Measurements from ENCODE around the gene RELB.

RELB gene

DNA sequence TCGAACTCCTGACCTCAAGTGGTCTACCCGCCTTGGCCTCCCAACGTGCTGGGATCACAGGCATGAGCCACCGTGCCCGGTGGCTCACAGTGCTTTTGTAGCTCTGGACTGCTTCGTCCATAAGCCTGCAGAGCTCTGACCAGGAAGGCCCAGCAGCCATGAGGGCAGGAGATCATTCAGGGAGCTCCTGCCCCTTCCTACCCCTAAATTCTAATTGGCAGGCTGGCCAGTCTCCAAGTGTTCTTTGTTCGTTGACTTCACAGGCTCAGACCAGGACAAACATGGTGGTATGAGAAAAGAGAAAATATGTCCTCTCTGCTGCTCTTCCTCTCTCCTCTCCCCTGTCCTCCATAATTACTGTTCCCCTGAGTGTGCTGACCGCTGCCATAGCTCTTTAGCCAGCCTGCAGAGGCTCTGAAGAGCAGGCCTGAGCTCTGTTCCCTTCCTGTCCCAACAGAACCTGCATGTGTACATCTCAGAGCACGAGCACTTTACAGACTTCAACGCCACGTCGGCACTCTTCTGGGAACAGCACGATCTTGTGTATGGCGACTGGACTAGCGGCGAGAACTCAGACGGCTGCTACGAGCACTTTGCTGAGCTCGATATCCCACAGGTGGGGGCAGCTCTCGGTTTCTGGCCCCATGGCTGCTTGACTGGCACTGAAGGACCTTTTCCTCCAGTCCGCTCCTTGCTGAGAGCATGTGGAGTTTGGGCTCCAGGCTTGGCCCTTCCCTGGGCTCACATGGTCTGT is 27.1 kb upstream of the RELB start:
- no peak for TF ChIP-seq CTCF (IDR thresholded peaks at IDR 0.05; ENCODE audit: extremely low read depth, missing control alignments)
- no peak for DNase-seq (ENCODE audit: low spot score)

DNA sequence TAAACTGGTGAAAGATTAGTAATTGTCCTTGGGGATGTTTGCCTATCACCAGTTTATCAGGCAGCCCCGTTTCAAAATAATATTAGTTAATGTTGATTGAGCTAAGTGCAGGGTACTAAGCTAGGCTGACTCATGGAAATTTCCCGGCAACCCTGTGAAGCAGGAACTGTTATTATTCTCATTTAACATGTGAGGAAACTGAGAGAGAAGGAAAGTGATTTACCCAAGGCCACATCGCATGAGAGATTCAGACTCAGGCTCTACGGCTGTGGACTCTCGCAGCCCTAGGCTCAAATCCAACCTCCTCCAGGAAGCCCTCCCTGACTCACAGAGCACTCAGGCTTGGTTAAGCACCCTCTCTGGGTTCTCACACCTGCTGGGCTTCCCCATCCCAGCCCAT is 26.4 kb upstream of the RELB start:
- TF ChIP-seq CTCF (IDR thresholded peaks at IDR 0.05; ENCODE audit: extremely low read depth, missing control alignments): no peak
- DNase-seq (ENCODE audit: low spot score): no peak

DNA sequence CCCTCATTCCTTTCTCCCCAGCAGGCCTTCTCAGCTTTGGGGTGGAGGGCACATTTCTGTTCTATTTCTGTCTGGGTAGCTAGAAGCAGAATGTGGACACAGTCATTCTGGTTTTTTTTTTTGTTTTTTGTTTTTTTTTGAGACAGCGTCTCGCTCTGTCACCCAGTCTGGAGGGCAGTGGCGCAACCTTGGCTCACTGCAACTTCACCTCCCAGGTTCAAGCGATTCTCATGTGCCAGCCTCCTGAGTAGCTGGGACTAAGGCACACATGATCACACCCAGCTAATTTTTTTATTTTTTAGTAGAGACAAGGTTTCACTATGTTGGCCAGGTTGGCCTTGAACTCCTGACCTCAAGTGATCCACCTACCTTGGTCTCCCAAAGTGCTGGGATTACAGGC is 25.8 kb upstream of the RELB start:
- no peak for DNase-seq (ENCODE audit: low spot score)
- TF ChIP-seq CTCF (IDR thresholded peaks at IDR 0.05; ENCODE audit: extremely low read depth, missing control alignments): no peak

DNA sequence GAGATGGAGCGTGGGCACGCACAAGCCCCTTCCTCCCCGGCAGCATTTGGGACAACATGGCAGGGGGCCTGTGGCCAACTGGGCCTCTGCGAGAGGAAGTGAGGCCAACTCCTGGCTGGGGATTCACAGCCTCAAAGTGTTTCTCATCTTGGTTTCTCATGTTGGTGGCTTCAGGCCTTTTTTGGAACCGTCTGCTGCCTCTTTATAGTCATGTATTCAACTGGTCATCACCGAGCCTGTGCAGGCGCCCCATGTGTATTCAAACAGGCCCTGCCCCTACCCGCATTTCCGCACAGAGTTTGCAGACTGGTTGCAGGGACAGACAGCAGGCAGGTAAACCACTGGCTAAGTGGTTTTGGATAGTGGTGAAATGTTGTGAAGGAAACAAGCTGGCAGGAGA is 17.3 kb upstream of the RELB start:
- DNase-seq (ENCODE audit: low spot score): no peak
- TF ChIP-seq CTCF (IDR thresholded peaks at IDR 0.05; ENCODE audit: extremely low read depth, missing control alignments): no peak

DNA sequence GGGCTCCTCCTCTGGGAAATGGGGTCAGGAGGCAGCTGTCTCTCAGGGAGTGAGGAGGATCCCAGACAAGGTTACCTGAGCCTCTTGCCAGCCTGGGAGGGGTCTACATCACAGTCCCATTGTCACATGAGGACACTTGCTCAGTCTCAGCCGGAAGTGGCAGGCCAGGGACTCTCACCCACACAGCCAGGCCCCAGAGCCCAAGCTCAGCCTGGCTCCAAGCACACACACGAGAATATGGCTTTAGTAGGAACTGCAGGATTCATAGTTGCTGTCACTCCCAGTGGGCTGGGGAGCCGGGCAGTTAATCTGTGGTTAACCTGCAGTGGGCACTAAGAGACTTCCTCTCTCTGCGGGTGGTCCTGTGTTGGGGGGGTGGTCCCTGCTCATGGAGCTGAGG is 15.8 kb upstream of the RELB start:
- no peak for TF ChIP-seq CTCF (IDR thresholded peaks at IDR 0.05; ENCODE audit: extremely low read depth, missing control alignments)
- no peak for DNase-seq (ENCODE audit: low spot score)

GRCh38 chr19:44986389-44986788 is 14.9 kb upstream of the RELB start:
- no peak for TF ChIP-seq CTCF (IDR thresholded peaks at IDR 0.05; ENCODE audit: extremely low read depth, missing control alignments)
- DNase-seq (ENCODE audit: low spot score): no peak

DNA sequence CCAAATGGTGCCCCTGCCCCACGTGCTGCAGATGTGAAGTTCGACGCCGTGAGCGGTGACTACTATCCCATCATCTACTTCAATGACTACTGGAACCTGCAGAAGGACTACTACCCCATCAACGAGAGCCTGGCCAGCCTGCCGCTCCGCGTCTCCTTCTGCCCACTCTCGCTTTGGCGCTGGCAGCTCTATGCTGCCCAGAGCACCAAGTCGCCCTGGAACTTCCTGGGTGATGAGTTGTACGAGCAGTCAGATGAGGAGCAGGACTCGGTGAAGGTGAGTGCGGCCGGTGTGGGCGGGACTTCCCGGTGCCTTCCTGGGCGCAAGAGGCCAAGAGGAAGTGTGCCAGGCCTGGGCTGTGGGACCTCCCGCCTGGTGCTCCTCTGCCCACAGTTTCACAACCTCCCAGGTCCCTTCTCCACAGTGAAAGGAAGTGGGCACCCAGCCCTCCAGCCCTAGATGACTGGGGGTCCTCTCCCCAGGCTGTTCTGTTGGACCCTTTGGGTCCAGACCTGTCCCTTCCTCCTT is 14.1 kb upstream of the RELB start:
- no peak for DNase-seq (ENCODE audit: low spot score)

More for the DNA sequence above, 14.1 kb upstream of the RELB start:
- TF ChIP-seq CTCF (IDR thresholded peaks at IDR 0.05; ENCODE audit: extremely low read depth, missing control alignments): no peak
